Astrocyte of the cerebellum (primary cell): ENCODE data around the gene P3R3URF.

Experiments used
- DNase-seq: peaks from one replicate; pipeline ENCODE4 v3.0.0-alpha.2; 2011; ENCODE audit warnings: low read depth
- H3K4me3 ChIP-seq: 2 replicates; pipeline ENCODE4 v1.5.1; 2011; ENCODE audit warnings: mild to moderate bottlenecking, low read depth, low read length, moderate library complexity
- in situ Hi-C: cut with HindIII; loops from 2 replicates; pipeline ENCODE4 v1.10.0; 2017; ENCODE audit warnings: low sequenced_read_pairs
- TF ChIP-seq, protein P1 (sequence below): IDR thresholded peaks from 2 replicates; pipeline ENCODE4 v1.5.1; 2012; ENCODE audit warnings: low read length, low read depth, moderate library complexity, mild to moderate bottlenecking; ENCODE audit errors: missing control alignments

P3R3URF gene

GRCh38 chr1:46188295-46189030 is 12.2 kb upstream of the P3R3URF start:
- TF ChIP-seq, protein P1, sequence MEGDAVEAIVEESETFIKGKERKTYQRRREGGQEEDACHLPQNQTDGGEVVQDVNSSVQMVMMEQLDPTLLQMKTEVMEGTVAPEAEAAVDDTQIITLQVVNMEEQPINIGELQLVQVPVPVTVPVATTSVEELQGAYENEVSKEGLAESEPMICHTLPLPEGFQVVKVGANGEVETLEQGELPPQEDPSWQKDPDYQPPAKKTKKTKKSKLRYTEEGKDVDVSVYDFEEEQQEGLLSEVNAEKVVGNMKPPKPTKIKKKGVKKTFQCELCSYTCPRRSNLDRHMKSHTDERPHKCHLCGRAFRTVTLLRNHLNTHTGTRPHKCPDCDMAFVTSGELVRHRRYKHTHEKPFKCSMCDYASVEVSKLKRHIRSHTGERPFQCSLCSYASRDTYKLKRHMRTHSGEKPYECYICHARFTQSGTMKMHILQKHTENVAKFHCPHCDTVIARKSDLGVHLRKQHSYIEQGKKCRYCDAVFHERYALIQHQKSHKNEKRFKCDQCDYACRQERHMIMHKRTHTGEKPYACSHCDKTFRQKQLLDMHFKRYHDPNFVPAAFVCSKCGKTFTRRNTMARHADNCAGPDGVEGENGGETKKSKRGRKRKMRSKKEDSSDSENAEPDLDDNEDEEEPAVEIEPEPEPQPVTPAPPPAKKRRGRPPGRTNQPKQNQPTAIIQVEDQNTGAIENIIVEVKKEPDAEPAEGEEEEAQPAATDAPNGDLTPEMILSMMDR = peak; percentile 19
- in situ Hi-C loops = no loop called here

GRCh38 chr1:46187106-46187869 is 11.0 kb upstream of the P3R3URF start:
- H3K4me3 ChIP-seq = no peak overlapping the region
- in situ Hi-C loops = no loop called here
- no peak for DNase-seq
- TF ChIP-seq, protein P1 = no peak

More at GRCh38 chr1:46188295-46189030, 12.2 kb upstream of the P3R3URF start:
- DNase-seq = no peak
- no peak overlapping the region for H3K4me3 ChIP-seq

- no peak for DNase-seq
These were observed 9.8 kb upstream of the P3R3URF start for GRCh38 chr1:46186076-46186475.

GRCh38 chr1:46184920-46185658 is 8.8 kb upstream of the P3R3URF start:
- in situ Hi-C loops = loop anchor here (5.0 kb wide), 1 partner anchor 153 kb away; no protein-coding TSS in a partner anchor
- TF ChIP-seq, protein P1 = no peak
- DNase-seq = no peak
- H3K4me3 ChIP-seq = no peak overlapping the region

More at GRCh38 chr1:46186076-46186475, 9.8 kb upstream of the P3R3URF start:
- no peak overlapping the region for H3K4me3 ChIP-seq
- in situ Hi-C loops = no loop called here
- TF ChIP-seq, protein P1 = no peak

- H3K4me3 ChIP-seq = no peak overlapping the region
- no peak for DNase-seq
- TF ChIP-seq, protein P1 = no peak
- in situ Hi-C loops = loop anchor here (5.0 kb wide), 1 partner anchor 152 kb away; no protein-coding TSS in a partner anchor
These were observed 7.8 kb upstream of the P3R3URF start for GRCh38 chr1:46183926-46184557.
